ENCODE results near the gene RAMACL. TPM values are rescaled to one million over a fixed set of nuclear protein-coding genes. Genes with fewer than 3 reads are reported as not detected.

The RAMACL gene
- total and polyA plus RNA-seq, 12 donors: 0.20 to 2.4 (median 0.63) TPM

- H3K4me1 ChIP-seq: peaks cover 0 to 69% (median 37%) of the 10 kb centered on the region in 9 donors
- WGBS, 2 donors: 94 to 98% methylated on average over 12 of the region's 12 CpGs
- peaks cover 0 to 4% (median 0%) of the 10 kb centered on the region in 9 donors for H3K36me3 ChIP-seq
- intact Hi-C loops (cut with DNase I): no loop called here
- DNase-seq (no peak), ATAC-seq (peak in 2 of 8 donors; percentile 5 to 41)
- no peak overlapping the region for H3K4me3 ChIP-seq
- TF ChIP-seq, protein P1, sequence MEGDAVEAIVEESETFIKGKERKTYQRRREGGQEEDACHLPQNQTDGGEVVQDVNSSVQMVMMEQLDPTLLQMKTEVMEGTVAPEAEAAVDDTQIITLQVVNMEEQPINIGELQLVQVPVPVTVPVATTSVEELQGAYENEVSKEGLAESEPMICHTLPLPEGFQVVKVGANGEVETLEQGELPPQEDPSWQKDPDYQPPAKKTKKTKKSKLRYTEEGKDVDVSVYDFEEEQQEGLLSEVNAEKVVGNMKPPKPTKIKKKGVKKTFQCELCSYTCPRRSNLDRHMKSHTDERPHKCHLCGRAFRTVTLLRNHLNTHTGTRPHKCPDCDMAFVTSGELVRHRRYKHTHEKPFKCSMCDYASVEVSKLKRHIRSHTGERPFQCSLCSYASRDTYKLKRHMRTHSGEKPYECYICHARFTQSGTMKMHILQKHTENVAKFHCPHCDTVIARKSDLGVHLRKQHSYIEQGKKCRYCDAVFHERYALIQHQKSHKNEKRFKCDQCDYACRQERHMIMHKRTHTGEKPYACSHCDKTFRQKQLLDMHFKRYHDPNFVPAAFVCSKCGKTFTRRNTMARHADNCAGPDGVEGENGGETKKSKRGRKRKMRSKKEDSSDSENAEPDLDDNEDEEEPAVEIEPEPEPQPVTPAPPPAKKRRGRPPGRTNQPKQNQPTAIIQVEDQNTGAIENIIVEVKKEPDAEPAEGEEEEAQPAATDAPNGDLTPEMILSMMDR (IDR thresholded peaks at IDR 0.05): no peak
- no peaks in the 10 kb centered on the region for H3K27me3 ChIP-seq
- no peaks in the 10 kb centered on the region for H3K9me3 ChIP-seq
- H3K27ac ChIP-seq: peak overlapping the region in 2 of 10 donors; percentile 42 to 44
Observed at GRCh38 chr6:166566026-166567011, 20.2 kb downstream of the RAMACL start.

DNA sequence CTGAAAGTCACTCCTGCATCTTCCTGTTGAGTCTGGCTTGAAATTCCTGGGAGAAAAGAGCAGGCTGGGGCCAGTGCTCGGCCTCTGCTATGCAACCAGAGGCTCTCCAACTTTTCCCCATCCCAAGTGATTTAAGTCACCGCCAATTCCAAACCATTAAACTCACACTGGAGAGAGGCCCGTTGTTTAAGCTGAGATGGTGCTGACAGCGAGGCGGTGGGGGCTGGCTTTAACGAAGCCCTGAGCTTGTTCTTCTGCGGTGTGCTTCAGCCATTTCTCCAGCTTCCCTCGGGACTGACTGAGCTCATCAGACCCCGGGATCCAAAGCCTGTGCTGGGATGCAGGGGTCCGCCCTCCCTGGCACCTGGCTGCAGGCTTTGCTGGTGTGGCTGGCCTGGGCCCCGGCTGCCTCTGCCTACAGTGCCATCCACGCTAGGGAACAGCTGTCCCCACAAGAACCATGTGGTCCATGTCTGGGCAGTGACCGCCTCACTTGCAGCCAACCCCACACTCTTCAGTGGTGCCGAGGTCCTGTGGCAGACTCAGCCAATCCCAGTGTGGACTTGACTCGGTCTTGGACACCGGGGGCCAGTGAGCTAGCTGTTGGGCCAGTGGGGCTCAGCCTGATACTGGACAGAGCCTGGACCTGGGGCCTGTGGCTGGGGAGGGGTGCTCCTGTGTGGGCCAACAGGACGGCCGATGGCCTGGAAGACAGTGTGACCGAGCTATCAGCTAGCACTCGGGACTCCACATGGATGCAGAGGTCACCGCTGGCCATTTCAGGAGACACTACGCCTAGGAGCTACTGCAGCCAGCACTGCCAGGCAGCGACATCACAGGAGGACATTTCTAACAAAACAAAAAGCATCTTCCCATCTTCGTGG is 21.2 kb downstream of the RAMACL start:
- TF ChIP-seq, protein P1 (IDR thresholded peaks at IDR 0.05): no peak
- intact Hi-C loops (cut with DNase I): no loop called here
- WGBS, 2 donors: 68 to 77% methylated on average over 24 of the region's 24 CpGs
- Histone ChIP-seq H3K4me1 (peaks cover 0 to 69% (median 37%) of the 10 kb centered on the region in 9 donors), H3K27me3 (no peaks in the 10 kb centered on the region), H3K36me3 (peaks cover 0 to 4% (median 0%) of the 10 kb centered on the region in 9 donors), H3K4me3 (no peak overlapping the region), H3K9me3 (peaks cover 0 to 7% (median 0%) of the 10 kb centered on the region in 11 donors), H3K27ac (peak overlapping the region in 9 of 10 donors; percentile 13 to 53 (median 35))
- peak; percentile 35 to 46 for DNase-seq
- peak; percentile 46 to 72 (median 60) for ATAC-seq

DNA sequence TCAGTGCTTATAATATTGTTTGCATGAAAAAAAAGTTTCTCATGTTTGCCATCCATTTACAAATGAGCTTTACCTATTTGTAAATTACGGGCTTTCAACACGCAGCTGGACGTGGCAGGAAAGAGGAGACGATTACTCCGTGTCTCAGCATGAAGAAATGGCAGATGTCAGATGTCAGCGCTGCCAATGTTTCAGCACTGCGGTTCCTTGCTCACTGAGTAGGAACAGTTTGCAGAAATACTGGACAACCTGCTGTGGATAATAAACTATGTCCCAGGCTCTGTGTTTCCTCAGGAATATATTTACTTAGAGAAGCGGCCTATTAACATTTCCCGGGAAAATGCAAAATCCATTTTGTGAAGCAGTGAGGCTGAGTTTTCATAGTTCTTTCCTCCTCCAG is 22.7 kb downstream of the RAMACL start:
- no peaks in the 10 kb centered on the region for H3K27me3 ChIP-seq
- no peak for DNase-seq
- 65 to 80% methylated on average over 9 of the region's 9 CpGs for WGBS, 2 donors
- H3K36me3 ChIP-seq: peaks cover 0 to 4% (median 0%) of the 10 kb centered on the region in 9 donors
- H3K27ac ChIP-seq: peak overlapping the region in 5 of 10 donors; percentile 7 to 53 (median 42)
- intact Hi-C loops (cut with DNase I): no loop called here
- H3K9me3 ChIP-seq: peaks cover 0 to 19% (median 7%) of the 10 kb centered on the region in 11 donors
- no peak overlapping the region for H3K4me3 ChIP-seq
- no peak for ATAC-seq
- TF ChIP-seq, protein P1 (IDR thresholded peaks at IDR 0.05): no peak
- H3K4me1 ChIP-seq: peaks cover 0 to 65% (median 37%) of the 10 kb centered on the region in 9 donors

DNA sequence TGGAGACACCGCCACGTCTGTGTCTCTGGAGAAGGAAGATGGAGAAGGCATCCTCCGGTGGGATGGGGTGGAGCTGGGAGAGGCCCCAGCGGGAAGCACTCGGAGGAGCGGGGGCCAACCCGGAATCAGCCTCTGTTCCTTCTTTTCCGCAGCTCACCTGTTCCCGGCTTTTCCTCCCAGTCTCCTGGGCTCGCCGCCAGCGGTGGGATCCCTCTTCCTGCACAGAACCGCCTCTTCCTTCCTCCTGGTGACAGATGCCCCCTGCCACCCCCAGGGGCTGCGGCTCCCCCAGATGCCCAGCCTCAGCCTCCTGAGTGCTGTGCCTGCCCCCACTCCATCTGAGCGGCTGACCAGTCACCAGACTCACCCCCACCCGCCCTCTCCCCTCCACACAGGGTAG is 23.3 kb downstream of the RAMACL start:
- TF ChIP-seq, protein P1 (IDR thresholded peaks at IDR 0.05): no peak
- Histone ChIP-seq H3K9me3 (peaks cover 0 to 19% (median 7%) of the 10 kb centered on the region in 11 donors), H3K27me3 (no peaks in the 10 kb centered on the region), H3K36me3 (peaks cover 0 to 4% (median 0%) of the 10 kb centered on the region in 9 donors), H3K27ac (peak overlapping the region in 4 of 10 donors; percentile 6 to 42 (median 22)), H3K4me1 (peaks cover 0 to 69% (median 37%) of the 10 kb centered on the region in 9 donors), H3K4me3 (no peak overlapping the region)
- ATAC-seq: no peak
- WGBS, 2 donors: 71 to 82% methylated on average over 16 of the region's 16 CpGs
- no peak for DNase-seq
- intact Hi-C loops (cut with DNase I): no loop called here

All from heart right ventricle (tissue), 16 donors.